Body of pancreas (tissue), 4 donors: ENCODE results near the gene PAGR1. TPM values are rescaled to one million over a fixed set of nuclear protein-coding genes. Genes with fewer than 3 reads are reported as not detected.
A peak's percentile ranks its signal among the peaks of the same experiment; 100 is the strongest.

Experiments used
- ATAC-seq: fragments of 150-250 bp; one replicate; pipeline ENCODE4 v1.9.1; 2016
- DNase-seq, 4 donors: peaks; one replicate each; pipeline ENCODE4 v3.0.0-alpha.2; 2019
- H3K27ac ChIP-seq, 4 donors: fragments of 200-600 bp; sonication (generic); 1 replicate in 3 of 4; 2 replicates in 1 of 4; pipeline versions ENCODE4 v1.5.1 to v1.6.1; 2016 to 2019; ENCODE audit warnings: mild to moderate bottlenecking in 1 of 4, mixed read lengths in 1 of 4, moderate library complexity in 1 of 4
- H3K27me3 ChIP-seq, 2 donors: fragments of 200-600 bp; sonication (generic); one replicate each; pipeline ENCODE4 v1.6.0; 2016; ENCODE audit warnings: mild to moderate bottlenecking in 1 of 2
- H3K36me3 ChIP-seq, 2 donors: fragments of 200-600 bp; sonication (generic); replicated peaks in 1 of 2; 2 replicates each; pipeline ENCODE4 v1.5.1; 2016; ENCODE audit warnings: low read depth in 2 of 2; ENCODE audit not compliant: insufficient read depth in 1 of 2
- H3K4me1 ChIP-seq: fragments of 200-600 bp; sonication (generic); one replicate; pipeline ENCODE4 v1.6.0; 2016
- H3K4me3 ChIP-seq, 2 donors: fragments of 200-600 bp; sonication (generic); 1 replicate in 1 of 2; 2 replicates in 1 of 2; pipeline ENCODE4 v1.5.1; 2016 to 2019
- H3K9me3 ChIP-seq, 3 donors: fragments of 200-600 bp; sonication (generic); 1 replicate in 2 of 3; 2 replicates in 1 of 3; pipeline ENCODE4 v1.5.1; 2016
- POLR2A ChIP-seq, 3 donors: fragments of 450-650 bp; IDR thresholded peaks; one replicate each; pipeline ENCODE4 v1.6.1; 2016; ENCODE audit warnings: antibody characterized with exemption in 3 of 3, mild to moderate bottlenecking in 2 of 3
- WGBS, 2 donors: methylation state at CpG; one replicate each; pipeline ENCODE4 v1.1.5; 2017; 5-methylcytosine and 5-hydroxymethylcytosine counted together
- intact Hi-C: fragments of 100-400 bp; cut with DNase I; formaldehyde crosslinking; loops from one replicate; pipeline ENCODE4 v1.15.1; 2023
- total RNA-seq, 2 donors: library from RNA; depleted of rRNA; stranded (reverse); fragments of >200 nt; gene quantifications; one replicate each; pipeline ENCODE4 v1.1.0, GENCODE V29; 2016
- TF ChIP-seq, protein P1 (sequence below), 7 experiments: fragments of 450-650 bp in 4 of 7; fragments of 200-600 bp in 3 of 7; sonication (generic) in 3 of 7; IDR thresholded peaks; one replicate each; pipeline ENCODE4 v1.5.1; 2016 to 2019; ENCODE audit warnings: antibody characterized with exemption in 7 of 7

Gene PAGR1
- total RNA-seq, 2 donors from 2014 or later, result 27.5 to 63.9 TPM

DNA sequence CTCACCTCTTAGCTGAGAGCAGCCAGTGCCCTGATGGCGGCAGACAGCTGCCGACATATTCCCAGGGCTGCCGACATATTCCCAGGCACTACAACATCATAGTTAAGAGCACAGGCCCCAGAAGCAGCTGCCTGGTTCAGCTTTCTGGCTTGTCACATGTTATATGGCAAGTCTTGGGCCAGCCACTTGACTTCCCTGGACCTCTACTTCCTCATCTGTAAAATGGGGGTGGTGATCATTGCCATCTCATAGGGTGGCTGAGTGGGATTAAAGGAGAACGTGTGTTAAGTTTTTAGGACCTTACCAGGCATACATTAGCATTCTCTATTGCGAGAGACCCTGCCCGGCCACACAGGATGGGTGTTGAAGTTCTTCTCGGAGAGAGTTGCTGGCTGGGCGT is 28.0 kb downstream of the PAGR1 start:
- Histone ChIP-seq H3K4me1 (no peaks in the 10 kb centered on the region), H3K4me3 (no peak overlapping the region), H3K27ac (no peak overlapping the region), H3K27me3 (no peaks in the 10 kb centered on the region), H3K9me3 (no peaks in the 10 kb centered on the region), H3K36me3 (peaks cover 18 to 43% of the 10 kb centered on the region in 2 donors)
- DNase-seq, result no peak
- TF ChIP-seq, protein P1, sequence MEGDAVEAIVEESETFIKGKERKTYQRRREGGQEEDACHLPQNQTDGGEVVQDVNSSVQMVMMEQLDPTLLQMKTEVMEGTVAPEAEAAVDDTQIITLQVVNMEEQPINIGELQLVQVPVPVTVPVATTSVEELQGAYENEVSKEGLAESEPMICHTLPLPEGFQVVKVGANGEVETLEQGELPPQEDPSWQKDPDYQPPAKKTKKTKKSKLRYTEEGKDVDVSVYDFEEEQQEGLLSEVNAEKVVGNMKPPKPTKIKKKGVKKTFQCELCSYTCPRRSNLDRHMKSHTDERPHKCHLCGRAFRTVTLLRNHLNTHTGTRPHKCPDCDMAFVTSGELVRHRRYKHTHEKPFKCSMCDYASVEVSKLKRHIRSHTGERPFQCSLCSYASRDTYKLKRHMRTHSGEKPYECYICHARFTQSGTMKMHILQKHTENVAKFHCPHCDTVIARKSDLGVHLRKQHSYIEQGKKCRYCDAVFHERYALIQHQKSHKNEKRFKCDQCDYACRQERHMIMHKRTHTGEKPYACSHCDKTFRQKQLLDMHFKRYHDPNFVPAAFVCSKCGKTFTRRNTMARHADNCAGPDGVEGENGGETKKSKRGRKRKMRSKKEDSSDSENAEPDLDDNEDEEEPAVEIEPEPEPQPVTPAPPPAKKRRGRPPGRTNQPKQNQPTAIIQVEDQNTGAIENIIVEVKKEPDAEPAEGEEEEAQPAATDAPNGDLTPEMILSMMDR (IDR thresholded peaks at IDR 0.05), result no peak
- no peak for TF ChIP-seq POLR2A (IDR thresholded peaks at IDR 0.05)
- ATAC-seq, result no peak
- intact Hi-C loops, result no loop called here
- 89% methylated on average over 4 to 8 of the region's 8 CpGs for WGBS, 2 donors

DNA sequence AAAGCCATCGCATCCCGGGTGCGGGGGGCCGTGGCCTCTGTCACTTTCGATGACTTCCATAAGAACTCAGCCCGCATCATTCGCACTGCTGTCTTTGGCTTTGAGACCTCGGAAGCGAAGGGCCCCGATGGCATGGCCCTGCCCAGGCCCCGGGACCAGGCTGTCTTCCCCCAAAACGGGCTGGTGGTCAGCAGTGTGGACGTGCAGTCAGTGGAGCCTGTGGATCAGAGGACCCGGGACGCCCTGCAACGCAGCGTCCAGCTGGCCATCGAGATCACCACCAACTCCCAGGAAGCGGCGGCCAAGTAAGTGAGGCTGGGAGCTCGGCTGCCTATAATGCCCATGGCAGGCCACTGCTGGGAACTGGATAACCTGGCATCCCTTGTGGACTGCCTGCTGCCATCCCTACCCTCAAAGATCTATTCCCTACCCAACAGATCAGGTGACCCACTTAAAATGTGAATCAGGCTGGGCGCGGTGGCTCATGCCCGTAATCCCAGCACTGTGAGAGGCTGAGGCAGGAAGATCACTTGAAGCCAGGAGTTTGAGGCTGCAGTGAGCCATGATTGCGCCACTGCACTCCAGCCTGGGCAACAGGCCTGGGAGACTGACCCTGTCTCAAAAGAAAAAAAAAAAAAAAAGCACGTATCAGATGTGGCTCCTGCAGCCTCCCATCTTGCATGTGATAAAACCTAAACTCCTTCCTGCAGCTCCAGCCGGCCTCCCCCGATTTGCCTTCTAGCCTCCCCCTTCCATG is 28.8 kb downstream of the PAGR1 start:
- 87 to 88% methylated on average over 7 to 23 of the region's 28 CpGs for WGBS, 2 donors
- H3K4me1 ChIP-seq, result no peaks in the 10 kb centered on the region
- TF ChIP-seq, protein P1 (IDR thresholded peaks at IDR 0.05), result no peak
- TF ChIP-seq POLR2A (IDR thresholded peaks at IDR 0.05), result no peak
- H3K9me3 ChIP-seq, result no peaks in the 10 kb centered on the region
- intact Hi-C loops, result no loop called here
- no peak overlapping the region for H3K4me3 ChIP-seq
- peaks cover 18 to 40% of the 10 kb centered on the region in 2 donors for H3K36me3 ChIP-seq
- no peak for DNase-seq
- H3K27me3 ChIP-seq, result no peaks in the 10 kb centered on the region
- no peak overlapping the region for H3K27ac ChIP-seq
- no peak for ATAC-seq

DNA sequence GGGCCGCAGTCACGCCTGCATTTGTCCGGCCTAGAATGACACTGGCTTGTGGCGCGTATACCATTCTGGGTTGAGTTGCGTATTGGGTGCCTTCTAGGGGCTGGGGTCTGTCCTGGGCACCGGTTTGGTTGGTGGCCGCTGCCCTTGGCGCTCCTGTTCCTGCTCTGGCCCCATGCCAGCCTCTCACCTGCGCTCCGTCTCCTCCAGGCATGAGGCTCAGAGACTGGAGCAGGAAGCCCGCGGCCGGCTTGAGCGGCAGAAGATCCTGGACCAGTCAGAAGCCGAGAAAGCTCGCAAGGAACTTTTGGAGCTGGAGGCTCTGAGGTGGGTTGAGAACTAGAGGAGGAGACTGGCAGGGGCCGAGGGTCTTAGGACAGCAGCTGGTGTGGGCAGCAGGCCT is 29.7 kb downstream of the PAGR1 start:
- intact Hi-C loops, result no loop called here
- Histone ChIP-seq H3K27ac (no peak overlapping the region), H3K9me3 (no peaks in the 10 kb centered on the region), H3K4me3 (no peak overlapping the region), H3K36me3 (peaks cover 18 to 35% of the 10 kb centered on the region in 2 donors), H3K27me3 (no peaks in the 10 kb centered on the region), H3K4me1 (no peaks in the 10 kb centered on the region)
- ATAC-seq (no peak), DNase-seq (peak in 1 of 4 donors; percentile 51)
- 95% methylated on average over 16 to 17 of the region's 18 CpGs for whole genome bisulfite sequencing, 2 donors
- TF ChIP-seq, protein P1 (IDR thresholded peaks at IDR 0.05), result no peak
- TF ChIP-seq POLR2A (IDR thresholded peaks at IDR 0.05), result no peak

DNA sequence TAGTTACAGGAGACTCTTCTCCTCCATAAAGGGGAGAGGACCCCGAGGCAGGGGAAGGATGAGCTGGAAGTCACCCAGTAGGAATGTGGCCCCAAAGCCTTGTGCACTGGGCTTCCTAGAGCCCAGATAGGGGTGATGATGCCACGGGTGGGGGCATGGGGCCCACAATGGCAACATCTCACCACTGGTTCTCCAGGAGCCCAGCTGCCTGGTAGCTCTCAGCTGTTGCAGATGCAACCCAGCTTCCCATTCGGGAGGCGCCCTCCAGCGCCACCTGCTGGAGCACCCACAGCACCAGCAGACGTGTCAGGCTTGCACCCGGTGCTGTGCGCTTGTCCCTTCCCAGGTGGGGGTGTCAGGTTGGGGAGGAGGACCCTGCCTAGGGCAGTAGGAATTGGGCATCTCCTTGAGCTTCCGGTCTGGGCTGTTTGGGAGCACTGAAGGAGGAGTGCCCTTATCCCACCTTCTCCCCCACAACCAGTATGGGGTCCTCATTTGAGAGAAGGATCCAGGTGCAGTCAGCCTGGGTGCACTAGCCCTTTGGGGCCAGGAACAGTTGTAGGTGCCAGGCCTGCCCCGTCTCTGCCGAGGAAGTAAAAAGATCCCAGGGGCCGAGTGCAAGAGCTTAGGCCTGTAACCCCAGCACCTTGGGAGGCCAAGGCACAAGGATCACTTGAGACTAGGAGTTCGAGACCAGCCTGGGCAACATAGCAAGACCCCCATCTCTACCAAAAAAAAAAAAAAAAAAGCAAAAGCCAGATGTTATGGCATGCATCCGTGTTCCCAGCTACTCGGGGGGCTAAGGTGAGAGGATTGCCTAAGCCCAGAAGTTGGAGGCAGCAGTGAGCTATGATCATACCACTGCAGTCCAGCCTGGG is 32.7 kb downstream of the PAGR1 start:
- H3K36me3 ChIP-seq, result peaks cover 7 to 17% of the 10 kb centered on the region in 2 donors
- WGBS, 2 donors, result 27 to 38% methylated on average over 6 to 15 of the region's 15 CpGs
- intact Hi-C loops, result no loop called here

More for the DNA sequence above, 32.7 kb downstream of the PAGR1 start:
- ATAC-seq, result peak; percentile 79
- H3K9me3 ChIP-seq, result no peaks in the 10 kb centered on the region
- H3K27ac ChIP-seq, result no peak overlapping the region
- DNase-seq, result peak; percentile 70 to 82 (median 80)
- TF ChIP-seq POLR2A (IDR thresholded peaks at IDR 0.05), result no peak
- TF ChIP-seq, protein P1 (IDR thresholded peaks at IDR 0.05), result peak; percentile 76 to 91 (median 85)
- no peaks in the 10 kb centered on the region for H3K27me3 ChIP-seq
- H3K4me3 ChIP-seq, result no peak overlapping the region
- no peaks in the 10 kb centered on the region for H3K4me1 ChIP-seq
